Astrocyte (in vitro differentiated cells and primary cell): ENCODE data around the gene MAP1S.

Experiments used
- EZH2 ChIP-seq: IDR thresholded peaks from 2 replicates; pipeline ENCODE4 v1.6.1; 2012; ENCODE audit warnings: mild to moderate bottlenecking, low read length, inconsistent platforms; ENCODE audit not compliant: insufficient read depth
- TF ChIP-seq, protein P1 (sequence below): IDR thresholded peaks from 2 replicates; pipeline ENCODE4 v1.5.1; 2011; ENCODE audit warnings: low read depth, mild to moderate bottlenecking, inconsistent platforms, low read length, moderate library complexity; ENCODE audit not compliant: insufficient read depth

DNA sequence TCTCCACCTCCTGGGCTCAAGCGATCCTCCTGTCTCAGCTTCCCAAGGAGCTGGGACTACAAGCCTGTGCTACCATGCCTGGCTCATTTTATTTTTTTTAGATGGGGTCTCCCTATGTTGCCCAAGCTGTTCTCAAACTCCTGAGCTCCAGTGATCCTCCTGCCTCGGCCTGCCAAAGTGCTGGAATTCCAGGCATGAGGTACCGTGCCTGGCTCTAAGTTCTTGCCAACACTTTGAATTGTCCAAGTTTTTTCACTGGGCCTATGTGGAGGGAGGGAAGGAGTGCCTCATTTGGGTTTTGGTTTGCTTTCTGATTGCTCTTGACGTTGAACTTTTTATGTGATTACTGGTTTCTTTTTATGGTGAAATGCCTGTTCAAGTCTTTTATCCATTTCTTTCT lies 26.7 kb upstream of the MAP1S start:
- TF ChIP-seq, protein P1, sequence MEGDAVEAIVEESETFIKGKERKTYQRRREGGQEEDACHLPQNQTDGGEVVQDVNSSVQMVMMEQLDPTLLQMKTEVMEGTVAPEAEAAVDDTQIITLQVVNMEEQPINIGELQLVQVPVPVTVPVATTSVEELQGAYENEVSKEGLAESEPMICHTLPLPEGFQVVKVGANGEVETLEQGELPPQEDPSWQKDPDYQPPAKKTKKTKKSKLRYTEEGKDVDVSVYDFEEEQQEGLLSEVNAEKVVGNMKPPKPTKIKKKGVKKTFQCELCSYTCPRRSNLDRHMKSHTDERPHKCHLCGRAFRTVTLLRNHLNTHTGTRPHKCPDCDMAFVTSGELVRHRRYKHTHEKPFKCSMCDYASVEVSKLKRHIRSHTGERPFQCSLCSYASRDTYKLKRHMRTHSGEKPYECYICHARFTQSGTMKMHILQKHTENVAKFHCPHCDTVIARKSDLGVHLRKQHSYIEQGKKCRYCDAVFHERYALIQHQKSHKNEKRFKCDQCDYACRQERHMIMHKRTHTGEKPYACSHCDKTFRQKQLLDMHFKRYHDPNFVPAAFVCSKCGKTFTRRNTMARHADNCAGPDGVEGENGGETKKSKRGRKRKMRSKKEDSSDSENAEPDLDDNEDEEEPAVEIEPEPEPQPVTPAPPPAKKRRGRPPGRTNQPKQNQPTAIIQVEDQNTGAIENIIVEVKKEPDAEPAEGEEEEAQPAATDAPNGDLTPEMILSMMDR = no peak
- TF ChIP-seq EZH2 = no peak
